Aorta (tissue), 5 donors: ENCODE results near the gene SLC9A9. TPM values are rescaled to one million over a fixed set of nuclear protein-coding genes. Genes with fewer than 3 reads are reported as not detected.

Source experiments
- ATAC-seq: fragments of 200-7000 bp; cut with Tn5 transposase; one replicate; pipeline ENCODE4 v1.9.1; 2022; ENCODE audit warnings: moderate library complexity; ENCODE audit not compliant: low FRiP score
- DNase-seq, 2 donors: peaks; one replicate each; pipeline ENCODE4 v3.0.0-alpha.2; 2020
- H3K27ac ChIP-seq, 2 donors: one replicate each; pipeline ENCODE4 v1.5.1; 2013; ENCODE audit warnings: low read length in 2 of 2, mild to moderate bottlenecking in 2 of 2, moderate library complexity in 2 of 2, control low read depth in 1 of 2, inconsistent platforms in 1 of 2, low read depth in 1 of 2
- H3K27me3 ChIP-seq, 2 donors: one replicate each; pipeline ENCODE4 v1.6.1; 2013; ENCODE audit warnings: control low read depth in 1 of 2, low read length in 1 of 2, mild to moderate bottlenecking in 1 of 2, moderate library complexity in 1 of 2; ENCODE audit not compliant: insufficient read depth in 2 of 2, control insufficient read depth in 1 of 2
- H3K36me3 ChIP-seq, 2 donors: one replicate each; pipeline ENCODE4 v1.6.1; 2013; ENCODE audit warnings: control low read depth in 1 of 2, low read length in 1 of 2, mild to moderate bottlenecking in 1 of 2; ENCODE audit not compliant: insufficient read depth in 2 of 2, control insufficient read depth in 1 of 2
- H3K4me1 ChIP-seq, 2 donors: one replicate each; pipeline ENCODE4 v1.6.1; 2013; ENCODE audit warnings: low read length in 2 of 2, control low read depth in 1 of 2, mild to moderate bottlenecking in 1 of 2, moderate library complexity in 1 of 2; ENCODE audit not compliant: insufficient read depth in 2 of 2, control insufficient read depth in 1 of 2
- H3K4me3 ChIP-seq, 2 donors: one replicate each; pipeline ENCODE4 v1.5.1; 2013; ENCODE audit warnings: low read length in 2 of 2, control low read depth in 1 of 2, mild to moderate bottlenecking in 1 of 2
- H3K9me3 ChIP-seq: one replicate; pipeline ENCODE4 v1.6.1; 2013; ENCODE audit warnings: mild to moderate bottlenecking, low read length; ENCODE audit not compliant: control insufficient read depth
- whole genome bisulfite sequencing, 2 donors: extraction: QIAGEN DNeasy Blood & Tissue Kit; methylation state at CpG; one replicate each; pipeline ENCODE4 v1.1.7; 2013; 5-methylcytosine and 5-hydroxymethylcytosine counted together
- intact Hi-C, 2 donors: fragments of 100-400 bp; cut with DNase I; formaldehyde crosslinking; loops; one replicate each; pipeline versions ENCODE4 v1.14.2 to v1.15.0; 2022
- polyA plus RNA-seq, 2 donors: library from polyadenylated mRNA; stranded (reverse); fragments of 200-250 nt; gene quantifications; one replicate each; pipeline ENCODE4 v1.2.3, GENCODE V29; 2013
- total RNA-seq, 2 donors: library from RNA; stranded (reverse); fragmentation: NEBNext Ultra II Directional; extraction: Animal tissue kit (Norgen Biotek cat#: 25700); gene quantifications; one replicate each; pipeline ENCODE4 v1.2.1, GENCODE V29; 2021
- donor health status: healthy with polysubstance abuse.
- donor health status: Bipolar disorder and iron deficiency.
- donor health status: DM: no; HTN: no; CAD: no.
- donor health status: DM: no; HTN: no; CAD: no.
- donor health status: DM: yes; HTN: yes; CAD: no.

The SLC9A9 gene
- total and polyA plus RNA-seq, 4 donors: 7.3 to 45.8 (median 12.5) TPM

DNA sequence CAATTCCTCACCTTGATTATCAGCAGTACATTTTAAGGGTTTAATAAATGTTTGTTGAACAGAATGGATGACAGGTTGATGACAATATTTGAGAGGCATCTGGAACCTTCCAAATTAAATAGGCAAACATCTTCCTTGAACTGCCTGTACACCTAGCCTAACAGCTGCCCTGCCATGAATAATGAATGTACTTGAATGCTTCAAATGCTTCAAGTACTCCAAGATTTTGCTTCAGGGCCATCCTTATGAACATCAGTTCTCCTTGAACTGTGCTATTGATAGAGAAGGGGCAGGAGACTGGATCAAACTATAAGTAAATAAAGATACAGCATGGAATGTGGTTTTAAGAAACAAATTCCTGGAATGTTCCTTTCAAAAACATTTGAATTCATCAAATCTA is 591.9 kb downstream of the SLC9A9 start:
- intact Hi-C loops: no loop called here
- DNase-seq: no peak
- no peaks in the 10 kb centered on the region for H3K4me1 ChIP-seq
- H3K4me3 ChIP-seq: no peak overlapping the region
- peaks cover 1% of the 10 kb centered on the region for H3K9me3 ChIP-seq
- ATAC-seq: no peak
- no peak overlapping the region for H3K27ac ChIP-seq
- no peaks in the 10 kb centered on the region for H3K36me3 ChIP-seq
- no peaks in the 10 kb centered on the region for H3K27me3 ChIP-seq

DNA sequence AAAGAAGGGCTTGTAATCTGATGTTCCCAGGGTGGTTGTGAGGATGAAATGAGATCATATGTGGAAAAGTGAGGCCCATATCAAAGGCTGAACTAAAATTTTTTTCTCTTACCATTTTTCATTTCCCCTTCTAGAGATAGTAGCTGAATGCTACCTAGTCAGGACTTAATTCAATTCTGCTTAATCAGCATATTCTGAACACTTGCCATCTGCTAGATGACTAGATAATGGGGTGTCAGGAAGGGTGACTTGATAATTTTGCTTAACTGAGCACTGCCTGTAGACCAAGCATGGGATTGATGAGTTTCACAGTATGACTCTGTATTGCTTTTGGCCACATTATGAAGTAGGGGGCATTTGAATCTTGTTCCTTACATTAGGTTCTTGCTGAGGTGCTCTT is 592.5 kb downstream of the SLC9A9 start:
- no peak overlapping the region for H3K4me3 ChIP-seq
- H3K36me3 ChIP-seq: no peaks in the 10 kb centered on the region
- no peak for DNase-seq
- H3K27ac ChIP-seq: no peak overlapping the region
- H3K27me3 ChIP-seq: no peaks in the 10 kb centered on the region
- no peaks in the 10 kb centered on the region for H3K4me1 ChIP-seq
- intact Hi-C loops: no loop called here
- peaks cover 1% of the 10 kb centered on the region for H3K9me3 ChIP-seq
- no peak for ATAC-seq

DNA sequence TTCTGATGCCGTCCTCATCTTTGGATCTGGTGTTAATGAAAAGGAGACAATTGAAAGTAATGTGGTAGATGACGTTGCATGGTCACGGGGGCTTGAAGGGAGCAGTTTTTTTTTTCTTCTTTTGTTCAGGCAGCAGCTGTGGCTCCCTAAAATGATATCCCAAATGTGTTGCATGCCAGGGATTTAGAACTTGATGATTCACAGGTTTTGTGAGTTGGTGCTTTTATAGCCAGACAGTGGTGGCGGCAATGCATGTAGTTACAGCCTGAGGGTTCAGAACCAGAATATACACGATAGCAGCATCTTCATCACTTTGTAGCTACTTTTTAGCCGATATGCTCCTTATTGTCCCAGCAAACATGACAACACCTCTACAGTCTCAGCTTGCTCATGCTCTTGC is 595.3 kb downstream of the SLC9A9 start:
- no peak for ATAC-seq
- no peak for DNase-seq
- no peak overlapping the region for H3K4me3 ChIP-seq
- WGBS, 2 donors: 93 to 97% methylated on average over 6 of the region's 6 CpGs
- H3K27ac ChIP-seq: no peak overlapping the region
- H3K36me3 ChIP-seq: no peaks in the 10 kb centered on the region
- no peaks in the 10 kb centered on the region for H3K27me3 ChIP-seq
- H3K9me3 ChIP-seq: peaks cover 1% of the 10 kb centered on the region
- intact Hi-C loops: no loop called here
- no peaks in the 10 kb centered on the region for H3K4me1 ChIP-seq

DNA sequence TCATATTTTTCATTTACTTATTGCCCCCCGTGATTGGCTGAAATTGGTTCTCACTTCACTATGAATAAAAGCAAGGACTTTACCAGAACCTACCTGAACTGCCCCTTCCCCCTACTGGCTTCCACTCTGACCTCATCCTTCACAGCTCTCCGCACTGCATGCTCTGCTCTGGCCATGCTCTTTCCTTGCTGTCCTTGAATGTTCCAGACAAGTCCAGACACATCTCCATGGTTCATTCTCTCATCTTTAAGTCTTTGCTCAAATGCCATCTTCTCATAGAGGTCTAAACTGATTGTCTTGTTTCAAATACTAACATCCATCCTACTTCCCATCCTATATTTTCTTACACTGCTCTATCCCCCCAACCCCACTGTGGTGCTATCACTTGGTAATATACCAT is 599.3 kb downstream of the SLC9A9 start:
- Histone ChIP-seq H3K27ac (no peak overlapping the region), H3K9me3 (peaks cover 1% of the 10 kb centered on the region), H3K4me1 (no peaks in the 10 kb centered on the region), H3K36me3 (no peaks in the 10 kb centered on the region), H3K27me3 (no peaks in the 10 kb centered on the region), H3K4me3 (no peak overlapping the region)
- intact Hi-C loops: no loop called here
- ATAC-seq (no peak), DNase-seq (no peak)
- WGBS, 2 donors: 96% methylated on average over 2 of the region's 2 CpGs

DNA sequence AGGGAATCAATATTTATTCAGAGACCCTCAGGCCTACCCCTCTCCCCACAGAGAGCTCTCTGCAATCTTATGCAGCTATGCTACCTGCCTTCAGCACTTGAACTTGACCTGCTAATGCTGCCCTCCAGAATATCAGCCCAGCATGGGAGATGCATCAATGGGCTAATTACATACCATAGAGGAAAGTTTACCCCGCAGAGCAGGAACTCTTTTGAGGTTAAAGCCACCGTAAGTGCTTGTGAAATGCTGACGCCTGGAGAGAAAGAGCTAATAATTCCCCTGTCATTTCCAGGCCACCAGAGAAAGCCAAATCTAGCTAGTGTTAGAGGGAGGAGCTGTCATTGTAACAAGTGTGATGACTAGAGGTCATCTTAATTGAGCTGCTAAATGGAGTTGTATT is 601.2 kb downstream of the SLC9A9 start:
- no peaks in the 10 kb centered on the region for H3K36me3 ChIP-seq
- no peaks in the 10 kb centered on the region for H3K27me3 ChIP-seq
- DNase-seq: no peak
- peaks cover 1% of the 10 kb centered on the region for H3K9me3 ChIP-seq
- intact Hi-C loops: no loop called here
- ATAC-seq: no peak
- no peak overlapping the region for H3K4me3 ChIP-seq
- H3K27ac ChIP-seq: no peak overlapping the region
- WGBS, 2 donors: 75 to 83% methylated on average over 3 of the region's 3 CpGs
- no peaks in the 10 kb centered on the region for H3K4me1 ChIP-seq

DNA sequence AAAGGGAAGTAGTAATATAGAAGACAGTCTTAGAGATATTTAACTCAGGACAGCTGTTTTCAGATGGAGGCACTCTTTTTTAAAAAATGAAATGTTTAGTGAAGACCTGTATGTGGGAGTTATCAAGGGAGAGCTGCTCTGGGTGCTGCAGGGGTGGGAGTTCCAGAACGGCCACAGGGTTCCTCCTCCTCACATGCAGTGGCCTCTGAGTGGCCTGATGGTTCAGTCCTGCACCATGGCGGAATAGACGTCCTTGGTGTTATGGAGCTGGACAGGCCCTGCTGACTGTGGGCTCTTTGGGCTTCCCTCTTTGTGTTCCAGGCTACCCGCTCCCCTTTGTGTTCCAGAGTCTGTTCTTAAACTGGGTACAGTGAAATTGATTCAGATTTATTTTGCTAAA is 602.6 kb downstream of the SLC9A9 start:
- intact Hi-C loops: no loop called here
- H3K36me3 ChIP-seq: no peaks in the 10 kb centered on the region

DNA sequence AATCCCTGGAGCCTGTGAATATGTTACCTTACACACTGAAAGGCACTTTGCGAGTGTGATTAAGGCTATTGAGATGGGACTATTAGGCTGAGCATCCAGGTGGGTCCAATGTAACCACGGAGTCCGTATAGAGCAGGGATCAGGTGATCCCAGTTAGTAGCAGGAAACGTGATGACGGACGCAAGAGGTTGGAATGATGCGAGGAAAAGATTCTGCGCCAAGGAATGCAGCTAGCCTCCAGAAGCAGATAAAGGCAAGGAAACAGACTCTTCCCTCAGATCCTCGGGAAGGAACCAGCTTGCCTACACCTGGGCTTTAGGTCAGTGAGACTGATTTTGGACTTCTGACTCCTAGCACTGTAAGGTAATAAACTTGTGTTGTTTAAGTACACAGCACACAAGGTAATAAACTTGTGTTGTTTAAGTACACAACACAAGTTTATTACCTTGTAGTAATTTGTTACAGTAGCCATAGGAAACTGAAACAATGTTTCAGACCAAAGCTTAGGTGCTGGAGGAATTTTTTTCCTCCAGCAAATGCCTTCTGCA is 603.7 kb downstream of the SLC9A9 start:
- ATAC-seq (no peak), DNase-seq (no peak)
- Histone ChIP-seq H3K27ac (no peak overlapping the region), H3K36me3 (no peaks in the 10 kb centered on the region), H3K4me3 (no peak overlapping the region), H3K27me3 (no peaks in the 10 kb centered on the region), H3K4me1 (peaks cover 2 to 5% of the 10 kb centered on the region in 2 donors), H3K9me3 (no peaks in the 10 kb centered on the region)
- 85 to 90% methylated on average over 9 of the region's 9 CpGs for WGBS, 2 donors
- intact Hi-C loops: no loop called here

More for the DNA sequence above, 602.6 kb downstream of the SLC9A9 start:
- H3K27ac ChIP-seq: no peak overlapping the region
- whole genome bisulfite sequencing, 2 donors: 90 to 94% methylated on average over 4 of the region's 4 CpGs
- ATAC-seq (no peak), DNase-seq (no peak)
- no peaks in the 10 kb centered on the region for H3K27me3 ChIP-seq
- peaks cover 2 to 5% of the 10 kb centered on the region in 2 donors for H3K4me1 ChIP-seq
- H3K9me3 ChIP-seq: no peaks in the 10 kb centered on the region
- H3K4me3 ChIP-seq: no peak overlapping the region

DNA sequence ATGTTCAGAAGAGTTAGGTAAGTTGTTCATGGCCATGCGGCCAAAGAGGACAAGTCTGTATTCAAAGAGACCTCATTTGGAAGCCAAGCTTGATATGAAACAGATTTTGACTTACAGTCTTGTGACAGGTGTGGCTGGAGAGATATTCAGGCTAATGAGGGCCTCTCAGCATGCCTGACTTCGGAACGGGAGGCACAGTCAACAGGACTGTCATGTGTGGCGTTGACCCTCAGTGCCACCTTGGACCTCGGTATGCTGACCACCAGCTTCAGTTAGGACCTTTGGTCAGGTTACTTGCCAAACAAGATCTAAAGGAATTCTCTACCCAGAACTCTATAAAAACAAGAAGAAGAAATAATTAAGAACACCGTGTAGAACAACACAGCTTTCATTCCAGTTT is 604.6 kb downstream of the SLC9A9 start:
- Histone ChIP-seq H3K27me3 (no peaks in the 10 kb centered on the region), H3K9me3 (no peaks in the 10 kb centered on the region), H3K4me1 (peaks cover 2 to 5% of the 10 kb centered on the region in 2 donors), H3K27ac (no peak overlapping the region), H3K36me3 (no peaks in the 10 kb centered on the region), H3K4me3 (no peak overlapping the region)
- WGBS, 2 donors: 97 to 98% methylated on average over 6 of the region's 6 CpGs
- ATAC-seq (no peak), DNase-seq (no peak)
- intact Hi-C loops: no loop called here

DNA sequence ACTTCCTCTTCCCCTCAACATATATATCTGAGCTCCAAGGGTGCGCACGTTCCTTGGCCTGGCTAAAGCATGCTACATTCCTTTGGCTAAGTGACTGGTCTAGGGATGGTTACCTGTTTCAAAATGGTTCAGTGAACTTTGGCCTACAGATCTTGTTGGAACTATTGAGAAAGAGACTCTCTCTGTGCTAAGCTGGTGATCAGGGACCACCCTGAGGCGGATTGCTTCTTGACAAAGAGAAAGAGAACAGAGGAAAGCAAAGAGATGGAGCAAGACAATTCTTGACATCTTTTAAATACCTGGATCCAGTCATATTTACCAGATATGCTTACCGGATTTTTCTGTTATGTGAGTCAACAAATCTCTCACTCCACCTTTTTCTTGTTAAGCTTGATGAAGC is 605.6 kb downstream of the SLC9A9 start:
- H3K9me3 ChIP-seq: no peaks in the 10 kb centered on the region
- H3K4me3 ChIP-seq: no peak overlapping the region
- intact Hi-C loops: no loop called here
- peaks cover 2 to 5% of the 10 kb centered on the region in 2 donors for H3K4me1 ChIP-seq
- DNase-seq (no peak), ATAC-seq (no peak)
- no peak overlapping the region for H3K27ac ChIP-seq
- H3K27me3 ChIP-seq: no peaks in the 10 kb centered on the region
- 73 to 84% methylated on average over 4 of the region's 4 CpGs for WGBS, 2 donors
- H3K36me3 ChIP-seq: no peaks in the 10 kb centered on the region
